ENCODE measurements around the gene PTPN6. TPM values are rescaled to one million over a fixed set of nuclear protein-coding genes. Genes with fewer than 3 reads are reported as not detected.

The PTPN6 gene
- total RNA-seq, 1 experiment from 2014 or later: 19.8 TPM

GRCh38 chr12:6902448-6902847 is 48.7 kb upstream of the PTPN6 start:
- H2BK5ac ChIP-seq (ENCODE audit: insufficient read length, low read length): no peak overlapping the region
- H3K14ac ChIP-seq (ENCODE audit: insufficient read depth, low read length): no peak overlapping the region
- no peaks in the 10 kb centered on the region for H3K27me3 ChIP-seq (ENCODE audit: insufficient read depth, low read length)
- no peak overlapping the region for H3K23ac ChIP-seq (ENCODE audit: insufficient read length, low read depth, low read length)
- no peaks in the 10 kb centered on the region for H3K79me1 ChIP-seq (ENCODE audit: insufficient read depth, low read depth, low read length, poor library complexity, severe bottlenecking)
- Mint-ChIP-seq H3K4me1 (peaks cover 4 to 14% of the 10 kb centered on the region in 2 experiments), H3K4me3 (no peak overlapping the region), H3K27me3 (ENCODE audit: low read depth) (peaks cover 2% of the 10 kb centered on the region; the same call in 1 of the 2 replicates), H3K9me3 (no peaks in the 10 kb centered on the region), H3K27ac (no peak overlapping the region), H3K36me3 (ENCODE audit: insufficient read depth in 1 of 3, low read depth in 3 of 3) (no peaks in the 10 kb centered on the region)
- no CpG with 5 or more reads among the region's 4 CpGs for WGBS (ENCODE audit: extremely low coverage, insufficient read length, low lambda C conversion rate)
- H3T11ph ChIP-seq (ENCODE audit: low read length): no peak overlapping the region
- TF ChIP-seq CTCF (conservative IDR thresholded peaks at IDR 0.05): no peak
- DNase-seq: no peak
- H2BK20ac ChIP-seq (ENCODE audit: low read depth, low read length, poor library complexity, severe bottlenecking): no peak overlapping the region
- H4K20me1 ChIP-seq (ENCODE audit: control insufficient read depth, insufficient read depth, insufficient read length): peaks cover 2% of the 10 kb centered on the region
- peaks cover 3% of the 10 kb centered on the region for H3K23me2 ChIP-seq (ENCODE audit: insufficient read length, low read depth, low read length, poor library complexity, severe bottlenecking)
- H2BK12ac ChIP-seq (ENCODE audit: insufficient read length, low read depth, low read length): no peak overlapping the region
- no peak overlapping the region for H3K4ac ChIP-seq (ENCODE audit: low read depth, low read length)
- H3K4me2 ChIP-seq (ENCODE audit: insufficient read depth, insufficient read length, low read length): no peak overlapping the region
- no peak overlapping the region for H4K91ac ChIP-seq (ENCODE audit: insufficient read length, low read depth, low read length)
- H4K5ac ChIP-seq (ENCODE audit: insufficient read length, low read depth, low read length): no peak overlapping the region
- no peak overlapping the region for H2AK5ac ChIP-seq (ENCODE audit: insufficient read length, low read length)
- no peak overlapping the region for H2BK120ac ChIP-seq (ENCODE audit: low read depth, low read length, poor library complexity, severe bottlenecking)
- H3K56ac ChIP-seq (ENCODE audit: insufficient read length, low read depth, low read length): no peak overlapping the region
- no peak overlapping the region for H2BK15ac ChIP-seq (ENCODE audit: low read depth, low read length)
- no peak overlapping the region for H3K9ac ChIP-seq (ENCODE audit: extremely low read depth, insufficient read length, low read length)
- no peak overlapping the region for H2AFZ ChIP-seq (ENCODE audit: low read length)
- H3K9me3 ChIP-seq (ENCODE audit: control insufficient read depth, low read depth, low read length): no peaks in the 10 kb centered on the region
- H3K79me2 ChIP-seq (ENCODE audit: insufficient read depth, low read length): no peaks in the 10 kb centered on the region
- no peak overlapping the region for H3K27ac ChIP-seq (ENCODE audit: insufficient read length, low read depth, low read length)
- peaks cover 2% of the 10 kb centered on the region; the same call in 1 of the 2 replicates for H3K4me1 ChIP-seq (ENCODE audit: insufficient read depth, low read length)
- H4K8ac ChIP-seq (replicated peaks; ENCODE audit: insufficient read length, low read depth, low read length): no peak overlapping the region
- no peak overlapping the region for H3K18ac ChIP-seq (ENCODE audit: insufficient read length, low read depth, low read length)

Data from H9 (cell line).